ENCODE data around the gene KLB.

DNA sequence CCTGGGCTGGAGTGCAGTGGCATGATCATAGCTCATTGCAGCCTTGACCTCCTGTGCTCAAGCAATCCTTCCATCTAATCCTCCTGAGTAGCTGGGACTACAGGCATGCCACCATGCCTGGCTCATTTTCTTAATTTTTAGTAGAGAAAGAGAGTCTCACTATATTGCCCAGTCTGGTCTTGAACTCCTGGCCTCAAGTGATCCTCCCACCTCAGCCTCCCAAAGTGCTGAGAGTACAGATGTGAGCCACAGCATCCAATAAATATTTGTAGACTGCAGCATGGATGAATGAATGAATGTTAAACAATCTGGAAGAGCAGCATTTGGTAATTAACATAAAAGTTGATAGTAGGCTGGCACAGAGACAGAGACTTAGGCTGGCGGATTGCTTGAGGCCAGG lies 20.0 kb downstream of the KLB start:
- TF ChIP-seq, protein P1, sequence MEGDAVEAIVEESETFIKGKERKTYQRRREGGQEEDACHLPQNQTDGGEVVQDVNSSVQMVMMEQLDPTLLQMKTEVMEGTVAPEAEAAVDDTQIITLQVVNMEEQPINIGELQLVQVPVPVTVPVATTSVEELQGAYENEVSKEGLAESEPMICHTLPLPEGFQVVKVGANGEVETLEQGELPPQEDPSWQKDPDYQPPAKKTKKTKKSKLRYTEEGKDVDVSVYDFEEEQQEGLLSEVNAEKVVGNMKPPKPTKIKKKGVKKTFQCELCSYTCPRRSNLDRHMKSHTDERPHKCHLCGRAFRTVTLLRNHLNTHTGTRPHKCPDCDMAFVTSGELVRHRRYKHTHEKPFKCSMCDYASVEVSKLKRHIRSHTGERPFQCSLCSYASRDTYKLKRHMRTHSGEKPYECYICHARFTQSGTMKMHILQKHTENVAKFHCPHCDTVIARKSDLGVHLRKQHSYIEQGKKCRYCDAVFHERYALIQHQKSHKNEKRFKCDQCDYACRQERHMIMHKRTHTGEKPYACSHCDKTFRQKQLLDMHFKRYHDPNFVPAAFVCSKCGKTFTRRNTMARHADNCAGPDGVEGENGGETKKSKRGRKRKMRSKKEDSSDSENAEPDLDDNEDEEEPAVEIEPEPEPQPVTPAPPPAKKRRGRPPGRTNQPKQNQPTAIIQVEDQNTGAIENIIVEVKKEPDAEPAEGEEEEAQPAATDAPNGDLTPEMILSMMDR (IDR thresholded peaks at IDR 0.05): no peak
- no peak for TF ChIP-seq POLR2AphosphoS5 (IDR thresholded peaks at IDR 0.05)
- TF ChIP-seq POLR2A (IDR thresholded peaks at IDR 0.05): no peak

All from prostate gland (tissue), 2 donors.